Neural cell (in vitro differentiated cells): ENCODE data around the gene FRMD4A.

ENCODE experiments used
- EP300 ChIP-seq: fragments of 450-650 bp; conservative IDR thresholded peaks from 2 replicates; pipeline ENCODE4 v1.6.1; 2014; ENCODE audit warnings: antibody characterized with exemption, mild to moderate bottlenecking, moderate library complexity; ENCODE audit not compliant: poor library complexity, severe bottlenecking
- TF ChIP-seq, protein P1 (sequence below): fragments of 450-650 bp; IDR thresholded peaks from 2 replicates; pipeline ENCODE4 v1.5.1; 2014; ENCODE audit warnings: antibody characterized with exemption, mild to moderate bottlenecking, moderate library complexity; ENCODE audit not compliant: poor library complexity, severe bottlenecking
- TF ChIP-seq, protein P2 (sequence below): IDR thresholded peaks from 2 replicates; pipeline ENCODE4 v1.6.1; 2012; ENCODE audit warnings: borderline replicate concordance

DNA sequence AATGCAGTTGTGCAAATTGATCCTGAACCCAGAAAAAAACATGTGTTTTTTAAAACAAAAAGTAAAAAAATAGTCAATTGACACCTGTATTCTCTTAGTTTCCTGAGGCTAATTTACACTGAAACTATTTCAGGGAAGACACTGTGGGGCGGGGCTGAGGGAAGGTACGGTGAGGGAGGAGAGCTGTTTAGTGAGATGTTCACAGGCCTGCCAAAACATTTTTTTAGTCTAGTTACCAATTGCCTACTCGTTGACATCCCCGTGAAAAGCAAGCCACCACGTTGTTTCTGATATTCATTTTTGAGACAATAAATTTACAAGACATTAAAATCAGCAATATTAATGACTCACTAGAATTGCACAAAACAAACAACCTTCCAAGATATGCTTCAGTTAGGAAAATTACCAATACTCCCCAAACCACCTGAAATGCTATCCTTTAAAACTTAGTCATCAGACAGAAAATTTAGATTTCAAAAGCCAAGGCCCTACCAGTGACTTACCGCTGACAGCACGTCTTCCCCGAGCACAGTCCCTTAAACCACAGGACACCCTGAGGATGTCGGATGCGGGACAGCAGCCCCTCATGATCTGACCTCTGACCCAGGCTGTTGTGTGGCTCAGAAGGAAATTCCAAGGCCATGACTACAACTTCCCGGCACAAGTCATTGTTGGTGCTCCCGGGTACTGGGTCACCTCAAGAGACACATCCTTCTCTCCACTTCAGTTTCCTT, 464.8 kb downstream of the FRMD4A start:
- TF ChIP-seq, protein P1, sequence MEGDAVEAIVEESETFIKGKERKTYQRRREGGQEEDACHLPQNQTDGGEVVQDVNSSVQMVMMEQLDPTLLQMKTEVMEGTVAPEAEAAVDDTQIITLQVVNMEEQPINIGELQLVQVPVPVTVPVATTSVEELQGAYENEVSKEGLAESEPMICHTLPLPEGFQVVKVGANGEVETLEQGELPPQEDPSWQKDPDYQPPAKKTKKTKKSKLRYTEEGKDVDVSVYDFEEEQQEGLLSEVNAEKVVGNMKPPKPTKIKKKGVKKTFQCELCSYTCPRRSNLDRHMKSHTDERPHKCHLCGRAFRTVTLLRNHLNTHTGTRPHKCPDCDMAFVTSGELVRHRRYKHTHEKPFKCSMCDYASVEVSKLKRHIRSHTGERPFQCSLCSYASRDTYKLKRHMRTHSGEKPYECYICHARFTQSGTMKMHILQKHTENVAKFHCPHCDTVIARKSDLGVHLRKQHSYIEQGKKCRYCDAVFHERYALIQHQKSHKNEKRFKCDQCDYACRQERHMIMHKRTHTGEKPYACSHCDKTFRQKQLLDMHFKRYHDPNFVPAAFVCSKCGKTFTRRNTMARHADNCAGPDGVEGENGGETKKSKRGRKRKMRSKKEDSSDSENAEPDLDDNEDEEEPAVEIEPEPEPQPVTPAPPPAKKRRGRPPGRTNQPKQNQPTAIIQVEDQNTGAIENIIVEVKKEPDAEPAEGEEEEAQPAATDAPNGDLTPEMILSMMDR, result no peak
- TF ChIP-seq, protein P2, sequence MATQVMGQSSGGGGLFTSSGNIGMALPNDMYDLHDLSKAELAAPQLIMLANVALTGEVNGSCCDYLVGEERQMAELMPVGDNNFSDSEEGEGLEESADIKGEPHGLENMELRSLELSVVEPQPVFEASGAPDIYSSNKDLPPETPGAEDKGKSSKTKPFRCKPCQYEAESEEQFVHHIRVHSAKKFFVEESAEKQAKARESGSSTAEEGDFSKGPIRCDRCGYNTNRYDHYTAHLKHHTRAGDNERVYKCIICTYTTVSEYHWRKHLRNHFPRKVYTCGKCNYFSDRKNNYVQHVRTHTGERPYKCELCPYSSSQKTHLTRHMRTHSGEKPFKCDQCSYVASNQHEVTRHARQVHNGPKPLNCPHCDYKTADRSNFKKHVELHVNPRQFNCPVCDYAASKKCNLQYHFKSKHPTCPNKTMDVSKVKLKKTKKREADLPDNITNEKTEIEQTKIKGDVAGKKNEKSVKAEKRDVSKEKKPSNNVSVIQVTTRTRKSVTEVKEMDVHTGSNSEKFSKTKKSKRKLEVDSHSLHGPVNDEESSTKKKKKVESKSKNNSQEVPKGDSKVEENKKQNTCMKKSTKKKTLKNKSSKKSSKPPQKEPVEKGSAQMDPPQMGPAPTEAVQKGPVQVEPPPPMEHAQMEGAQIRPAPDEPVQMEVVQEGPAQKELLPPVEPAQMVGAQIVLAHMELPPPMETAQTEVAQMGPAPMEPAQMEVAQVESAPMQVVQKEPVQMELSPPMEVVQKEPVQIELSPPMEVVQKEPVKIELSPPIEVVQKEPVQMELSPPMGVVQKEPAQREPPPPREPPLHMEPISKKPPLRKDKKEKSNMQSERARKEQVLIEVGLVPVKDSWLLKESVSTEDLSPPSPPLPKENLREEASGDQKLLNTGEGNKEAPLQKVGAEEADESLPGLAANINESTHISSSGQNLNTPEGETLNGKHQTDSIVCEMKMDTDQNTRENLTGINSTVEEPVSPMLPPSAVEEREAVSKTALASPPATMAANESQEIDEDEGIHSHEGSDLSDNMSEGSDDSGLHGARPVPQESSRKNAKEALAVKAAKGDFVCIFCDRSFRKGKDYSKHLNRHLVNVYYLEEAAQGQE, result no peak
- TF ChIP-seq EP300, result no peak
